SU-DHL-6 (cell line): ENCODE results near the gene CARMIL3.
"Not testable (repeated sequence)": the region's sequence is repeated elsewhere in the genome, so short reads cannot be mapped to it uniquely, and the experiment has no call there.

ENCODE experiments used
- EZH2phosphoT487 ChIP-seq: fragments of 200-600 bp; sonication (generic), shearing (Covaris generic); conservative IDR thresholded peaks from 2 replicates; pipeline ENCODE4 v1.6.1; 2018; ENCODE audit warnings: mild to moderate bottlenecking, antibody characterized with exemption, low read length, moderate library complexity, mixed read lengths
- TF ChIP-seq, protein P1 (sequence below): fragments of 200-600 bp; sonication (generic); IDR thresholded peaks from one replicate; pipeline ENCODE4 v1.5.1; 2017; ENCODE audit warnings: antibody characterized with exemption, mild to moderate bottlenecking, low read length, moderate library complexity; ENCODE audit not compliant: insufficient read depth, poor library complexity, severe bottlenecking

DNA sequence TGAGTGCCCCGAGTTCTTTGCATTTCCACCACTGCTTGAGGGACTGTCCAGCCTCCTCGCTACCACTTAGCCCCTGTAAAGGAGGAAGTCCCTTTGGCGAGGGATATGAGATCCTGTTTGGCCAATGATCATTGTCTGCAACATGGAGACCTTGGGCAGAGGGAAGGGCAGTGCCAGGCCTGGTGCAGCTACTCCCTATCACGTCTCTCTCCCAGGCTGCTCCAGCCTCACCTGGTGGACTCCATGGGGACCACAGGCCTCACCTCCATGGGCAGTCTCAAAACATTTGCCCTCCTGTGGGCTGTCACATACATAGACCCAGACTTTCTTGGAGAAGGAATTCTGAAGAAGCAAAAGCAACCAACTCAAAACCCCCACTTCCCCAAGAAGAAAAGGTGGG, 16.0 kb upstream of the CARMIL3 start:
- TF ChIP-seq EZH2phosphoT487, result not testable (repeated sequence)
- TF ChIP-seq, protein P1, sequence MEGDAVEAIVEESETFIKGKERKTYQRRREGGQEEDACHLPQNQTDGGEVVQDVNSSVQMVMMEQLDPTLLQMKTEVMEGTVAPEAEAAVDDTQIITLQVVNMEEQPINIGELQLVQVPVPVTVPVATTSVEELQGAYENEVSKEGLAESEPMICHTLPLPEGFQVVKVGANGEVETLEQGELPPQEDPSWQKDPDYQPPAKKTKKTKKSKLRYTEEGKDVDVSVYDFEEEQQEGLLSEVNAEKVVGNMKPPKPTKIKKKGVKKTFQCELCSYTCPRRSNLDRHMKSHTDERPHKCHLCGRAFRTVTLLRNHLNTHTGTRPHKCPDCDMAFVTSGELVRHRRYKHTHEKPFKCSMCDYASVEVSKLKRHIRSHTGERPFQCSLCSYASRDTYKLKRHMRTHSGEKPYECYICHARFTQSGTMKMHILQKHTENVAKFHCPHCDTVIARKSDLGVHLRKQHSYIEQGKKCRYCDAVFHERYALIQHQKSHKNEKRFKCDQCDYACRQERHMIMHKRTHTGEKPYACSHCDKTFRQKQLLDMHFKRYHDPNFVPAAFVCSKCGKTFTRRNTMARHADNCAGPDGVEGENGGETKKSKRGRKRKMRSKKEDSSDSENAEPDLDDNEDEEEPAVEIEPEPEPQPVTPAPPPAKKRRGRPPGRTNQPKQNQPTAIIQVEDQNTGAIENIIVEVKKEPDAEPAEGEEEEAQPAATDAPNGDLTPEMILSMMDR, result not testable (repeated sequence)
